Neutrophil (primary cell): ENCODE results near the gene TREML2.

ENCODE experiments used
- H3K27ac ChIP-seq: fragments of 200-600 bp; sonication (generic); 2 replicates; pipeline ENCODE4 v1.5.1; 2016; ENCODE audit warnings: mild to moderate bottlenecking, moderate library complexity
- H3K27me3 ChIP-seq: fragments of 200-600 bp; sonication (generic); 2 replicates; pipeline ENCODE4 v1.6.0; 2016; ENCODE audit warnings: mild to moderate bottlenecking
- H3K36me3 ChIP-seq: fragments of 200-600 bp; sonication (generic); 2 replicates; pipeline ENCODE4 v1.5.1; 2017
- H3K4me1 ChIP-seq, 2 experiments: fragments of 200-600 bp in 1 of 2; sonication (generic) in 1 of 2; 1 replicate in 1 of 2; 2 replicates in 1 of 2; pipeline versions ENCODE4 v1.5.1 to v1.6.1; 2013 to 2016; ENCODE audit warnings: low read depth in 1 of 2, low read length in 1 of 2, mild to moderate bottlenecking in 1 of 2, moderate library complexity in 1 of 2; ENCODE audit not compliant: control insufficient read depth in 1 of 2, insufficient read depth in 1 of 2
- H3K4me3 ChIP-seq, 2 experiments: fragments of 200-600 bp in 1 of 2; sonication (generic) in 1 of 2; 1 replicate in 1 of 2; 2 replicates in 1 of 2; pipeline ENCODE4 v1.5.1; 2013 to 2016; ENCODE audit warnings: low read depth in 1 of 2, low read length in 1 of 2, mild to moderate bottlenecking in 1 of 2, moderate library complexity in 1 of 2
- H3K9me3 ChIP-seq: fragments of 200-600 bp; sonication (generic); 2 replicates; pipeline ENCODE4 v1.5.1; 2016
- TF ChIP-seq, protein P1 (sequence below): fragments of 200-600 bp; sonication (generic); IDR thresholded peaks from 2 replicates; pipeline ENCODE4 v1.5.1; 2016; ENCODE audit warnings: antibody characterized with exemption

Gene TREML2

DNA sequence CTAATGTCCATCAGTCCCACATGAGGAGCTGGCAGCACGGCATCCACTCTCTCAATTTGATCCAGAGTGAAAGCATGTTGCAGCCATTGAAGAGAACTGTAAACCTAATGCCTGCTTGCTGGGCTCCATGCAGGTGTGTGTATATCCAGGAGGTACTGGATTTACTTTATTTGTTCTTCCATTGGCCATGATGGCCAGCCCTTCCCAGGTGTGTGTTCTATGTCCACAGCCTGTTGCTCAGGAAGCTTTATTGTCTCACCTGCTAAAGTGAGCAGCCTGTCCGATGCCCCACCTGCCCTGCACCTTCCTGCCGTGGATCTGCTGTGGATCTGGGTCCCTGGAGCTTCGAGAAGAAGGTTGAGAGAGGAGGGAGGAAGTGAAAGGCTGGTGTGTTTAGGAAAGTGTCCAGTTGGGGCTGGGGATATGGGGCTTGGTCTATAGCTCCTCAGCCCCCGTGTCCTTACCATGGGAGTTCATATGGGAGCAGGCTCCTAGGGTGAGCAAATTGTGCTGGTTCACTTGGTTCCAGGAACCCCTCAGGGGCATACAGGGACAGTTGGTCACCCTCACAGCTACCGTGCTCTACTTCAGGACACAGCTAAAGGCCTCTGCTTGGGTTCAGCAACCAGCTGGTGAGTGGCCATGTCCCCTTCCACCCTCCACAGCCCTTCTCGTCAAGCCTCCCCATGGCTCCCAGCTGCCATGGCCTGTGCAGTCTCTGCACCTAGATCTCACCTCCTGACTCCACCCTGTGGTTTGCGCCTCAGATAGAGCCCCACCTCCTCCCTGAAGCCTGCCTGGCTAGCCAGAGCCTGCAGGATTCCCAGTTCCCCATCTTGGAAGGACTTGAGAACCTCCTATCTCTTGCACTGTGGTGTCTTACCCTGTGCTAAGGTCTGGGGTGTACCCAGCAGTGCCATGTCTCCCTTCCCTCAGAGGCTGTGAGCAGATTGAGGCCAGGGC is 12.7 kb downstream of the TREML2 start:
- H3K27ac ChIP-seq, result peak overlapping the region; percentile 99
- no peaks in the 10 kb centered on the region for H3K9me3 ChIP-seq
- TF ChIP-seq, protein P1, sequence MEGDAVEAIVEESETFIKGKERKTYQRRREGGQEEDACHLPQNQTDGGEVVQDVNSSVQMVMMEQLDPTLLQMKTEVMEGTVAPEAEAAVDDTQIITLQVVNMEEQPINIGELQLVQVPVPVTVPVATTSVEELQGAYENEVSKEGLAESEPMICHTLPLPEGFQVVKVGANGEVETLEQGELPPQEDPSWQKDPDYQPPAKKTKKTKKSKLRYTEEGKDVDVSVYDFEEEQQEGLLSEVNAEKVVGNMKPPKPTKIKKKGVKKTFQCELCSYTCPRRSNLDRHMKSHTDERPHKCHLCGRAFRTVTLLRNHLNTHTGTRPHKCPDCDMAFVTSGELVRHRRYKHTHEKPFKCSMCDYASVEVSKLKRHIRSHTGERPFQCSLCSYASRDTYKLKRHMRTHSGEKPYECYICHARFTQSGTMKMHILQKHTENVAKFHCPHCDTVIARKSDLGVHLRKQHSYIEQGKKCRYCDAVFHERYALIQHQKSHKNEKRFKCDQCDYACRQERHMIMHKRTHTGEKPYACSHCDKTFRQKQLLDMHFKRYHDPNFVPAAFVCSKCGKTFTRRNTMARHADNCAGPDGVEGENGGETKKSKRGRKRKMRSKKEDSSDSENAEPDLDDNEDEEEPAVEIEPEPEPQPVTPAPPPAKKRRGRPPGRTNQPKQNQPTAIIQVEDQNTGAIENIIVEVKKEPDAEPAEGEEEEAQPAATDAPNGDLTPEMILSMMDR, result no peak
- no peak overlapping the region for H3K4me3 ChIP-seq
- H3K4me1 ChIP-seq, result peaks cover 62 to 76% of the 10 kb centered on the region in 2 experiments
- H3K27me3 ChIP-seq, result no peaks in the 10 kb centered on the region
- peaks cover 30% of the 10 kb centered on the region for H3K36me3 ChIP-seq

DNA sequence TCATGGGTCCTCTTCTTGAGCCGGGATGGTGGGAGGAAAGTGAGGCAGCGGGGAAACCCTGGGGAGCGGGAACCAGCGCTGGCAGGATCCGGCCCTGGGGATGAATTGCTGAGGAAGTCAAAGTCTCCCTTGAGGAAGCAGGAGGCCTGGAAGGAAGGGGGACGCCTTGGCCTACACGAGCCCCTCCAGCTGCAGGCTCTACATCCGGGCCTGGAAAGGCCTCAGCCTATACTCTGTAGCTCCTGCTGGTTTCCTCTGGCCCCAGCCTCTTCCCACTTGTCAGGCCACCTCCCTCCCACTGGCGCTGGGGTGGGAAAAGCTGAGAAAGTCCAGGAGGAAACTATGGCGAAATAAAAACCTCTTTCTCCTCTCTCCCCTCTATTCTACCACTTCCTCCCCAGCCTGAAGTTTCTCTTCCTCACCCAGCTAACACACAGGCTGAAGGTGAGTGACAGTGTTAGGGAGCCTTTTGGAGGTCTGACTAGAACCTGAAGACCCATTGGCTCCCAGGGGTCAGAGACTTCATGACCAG is 14.9 kb downstream of the TREML2 start:
- Histone ChIP-seq H3K9me3 (no peaks in the 10 kb centered on the region), H3K4me1 (peaks cover 67 to 77% of the 10 kb centered on the region in 2 experiments), H3K36me3 (peaks cover 9% of the 10 kb centered on the region), H3K27me3 (no peaks in the 10 kb centered on the region), H3K27ac (peak overlapping the region; percentile 99), H3K4me3 (peak overlapping the region in 1 of 2 experiments; percentile 19)
- TF ChIP-seq, protein P1, result no peak

DNA sequence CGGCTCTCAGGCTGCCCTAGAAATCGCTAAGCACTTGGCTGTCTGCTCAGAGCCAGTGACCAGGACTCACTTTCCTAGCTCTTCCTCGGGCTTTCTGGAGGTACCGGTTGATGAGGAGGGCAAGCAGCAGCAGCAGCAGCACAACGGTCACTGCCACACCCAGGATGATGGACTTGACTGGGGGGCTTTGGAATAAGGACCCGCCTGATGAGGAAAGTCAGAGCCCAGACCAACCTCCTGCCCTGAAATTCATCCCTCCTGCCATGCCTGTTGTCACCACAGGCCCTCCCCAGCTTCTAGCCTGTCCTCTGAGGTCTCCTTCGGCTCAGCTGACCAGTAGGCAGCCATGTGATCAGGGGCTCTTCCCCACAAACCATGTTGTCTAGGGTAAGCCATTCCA is 16.2 kb downstream of the TREML2 start:
- no peaks in the 10 kb centered on the region for H3K36me3 ChIP-seq
- no peaks in the 10 kb centered on the region for H3K9me3 ChIP-seq
- peak overlapping the region; percentile 99 for H3K27ac ChIP-seq
- H3K4me1 ChIP-seq, result peaks cover 66 to 68% of the 10 kb centered on the region in 2 experiments
- TF ChIP-seq, protein P1, result no peak
- H3K4me3 ChIP-seq, result no peak overlapping the region
- H3K27me3 ChIP-seq, result no peaks in the 10 kb centered on the region

DNA sequence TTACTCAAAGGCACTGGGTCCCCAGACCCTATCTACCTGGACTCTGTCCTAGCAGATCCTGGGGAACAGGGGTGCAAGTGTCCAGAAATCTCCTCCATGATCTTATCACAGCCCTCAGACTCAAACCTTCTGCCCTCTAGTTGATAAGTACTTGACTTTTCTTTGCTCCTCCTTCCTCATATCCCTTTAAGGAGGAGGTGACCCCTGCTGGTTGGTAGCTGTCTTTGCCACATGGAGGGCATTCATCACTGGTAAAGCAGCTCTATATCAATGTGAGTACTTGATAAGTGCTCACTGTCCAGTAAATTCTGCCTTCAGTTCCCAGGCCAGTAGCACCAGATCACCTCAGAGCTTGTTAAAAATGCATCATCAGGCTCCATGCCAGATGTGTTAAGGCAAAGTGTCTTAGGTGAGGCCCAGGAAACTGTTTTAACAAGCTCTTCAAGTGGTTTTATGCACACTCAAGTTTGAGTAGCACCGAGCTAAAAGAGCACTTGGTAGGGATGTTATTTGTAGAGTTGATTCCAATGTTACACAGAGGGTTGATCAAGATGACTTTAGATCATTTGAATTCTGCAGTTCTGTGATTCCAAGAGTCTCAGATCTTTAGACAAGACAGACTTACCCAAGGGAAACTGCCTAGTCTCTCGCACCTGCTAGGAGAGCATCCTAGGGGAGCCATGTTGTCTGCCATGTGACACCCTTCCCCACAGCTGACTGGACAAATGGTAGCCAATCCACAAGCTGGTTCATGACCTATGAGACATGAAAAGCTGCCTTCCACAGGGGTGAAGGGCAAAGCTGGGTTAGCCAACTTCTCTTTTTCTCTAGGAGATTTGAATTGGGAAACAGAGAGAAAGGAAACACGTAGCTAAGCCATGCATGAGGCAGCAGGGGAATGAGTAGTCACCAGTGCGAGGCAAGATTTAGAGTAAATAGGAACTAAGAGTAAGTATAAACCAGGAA is 18.6 kb downstream of the TREML2 start:
- Histone ChIP-seq H3K27ac (peak overlapping the region; percentile 99), H3K27me3 (peaks cover under 1% of the 10 kb centered on the region), H3K4me3 (peak overlapping the region in 1 of 2 experiments; percentile 37), H3K36me3 (no peaks in the 10 kb centered on the region), H3K9me3 (no peaks in the 10 kb centered on the region), H3K4me1 (peaks cover 50 to 57% of the 10 kb centered on the region in 2 experiments)
- TF ChIP-seq, protein P1, result peak; percentile 69

DNA sequence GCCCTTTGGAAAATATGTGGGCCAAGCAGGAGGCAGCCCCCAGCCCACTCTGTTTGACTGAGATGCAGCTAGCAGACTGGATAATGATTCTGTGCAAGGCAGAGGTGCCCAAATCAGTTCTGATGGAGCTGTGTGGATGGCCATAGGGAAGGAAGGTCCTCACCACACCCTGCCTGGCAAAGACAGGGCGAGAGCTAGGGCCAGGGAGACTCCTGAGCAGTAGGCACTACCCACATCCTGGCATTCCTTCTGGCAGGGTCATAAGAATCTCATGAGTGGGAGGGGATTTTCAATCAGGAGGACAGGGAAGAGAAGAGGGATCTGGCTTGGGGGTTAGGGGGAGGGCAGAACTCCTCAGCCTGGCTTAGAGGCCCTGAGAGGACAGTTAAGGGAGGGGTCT is 19.4 kb downstream of the TREML2 start:
- TF ChIP-seq, protein P1, result no peak
- Histone ChIP-seq H3K9me3 (no peaks in the 10 kb centered on the region), H3K27me3 (peaks cover 8% of the 10 kb centered on the region), H3K4me1 (peaks cover 44 to 50% of the 10 kb centered on the region in 2 experiments), H3K4me3 (no peak overlapping the region), H3K36me3 (no peaks in the 10 kb centered on the region), H3K27ac (peak overlapping the region; percentile 99)
